GM10248 (cell line): ENCODE data around the gene CCDC107.

Source experiments
- CTCF ChIA-PET: fragments of 300-600 bp; sonication (Branson Sonifier 250); formaldehyde crosslinking; extraction: SDS; loops from one replicate; lab custom pipeline; 2021; ENCODE audit warnings: antibody characterized with exemption; lab: Yijun Ruan, JAX
- POLR2A ChIA-PET: fragments of 350-650 bp; sonication (Branson Sonifier 250); formaldehyde crosslinking; extraction: SDS; loops from one replicate; lab custom pipeline; 2020; ENCODE audit warnings: antibody characterized with exemption; lab: Yijun Ruan, JAX
- DNase-seq: peaks from one replicate; pipeline ENCODE4 v3.0.0; 2012; ENCODE audit errors: extremely low spot score
- TF ChIP-seq, protein P1 (sequence below): IDR thresholded peaks from 2 replicates; pipeline ENCODE4 v1.5.1; 2012; ENCODE audit warnings: mild to moderate bottlenecking, low read depth; ENCODE audit errors: extremely low read depth, missing control alignments, control extremely low read depth

CCDC107 gene

DNA sequence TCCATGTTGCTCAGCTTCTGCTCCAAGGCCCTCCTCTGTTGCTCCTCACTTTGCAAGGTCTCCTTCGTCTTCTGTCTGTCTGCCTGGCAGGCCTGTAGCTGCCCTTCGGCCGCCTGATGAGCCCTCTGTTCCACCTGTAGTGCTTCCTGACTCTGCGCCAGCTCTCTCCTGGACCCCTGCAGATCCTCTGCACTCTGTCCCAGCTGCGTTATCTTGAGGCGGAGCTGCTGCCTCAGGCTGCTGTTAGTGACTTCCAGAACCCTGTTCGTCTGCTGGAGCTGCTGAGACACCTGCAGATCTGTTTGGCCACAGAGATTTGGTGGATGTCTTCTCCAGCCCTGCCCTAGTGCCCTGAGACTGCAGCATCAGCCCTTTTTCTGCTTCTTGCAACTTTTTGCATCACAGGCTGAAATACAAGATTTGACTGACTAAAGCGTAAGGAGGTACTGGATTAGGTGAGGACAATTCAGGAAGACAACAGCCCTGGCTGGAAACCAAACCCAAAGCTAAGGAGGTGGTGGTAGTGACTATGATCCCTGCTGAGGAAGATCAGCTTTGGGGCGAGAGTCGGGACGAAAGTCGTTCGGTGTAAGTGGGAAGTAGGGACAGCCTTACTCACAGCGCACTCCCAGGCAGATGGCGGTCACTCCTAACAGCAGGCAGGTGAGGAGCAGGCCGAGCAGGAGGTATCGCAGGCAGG is 42.0 kb upstream of the CCDC107 start:
- ChIA-PET POLR2A (interaction anchor here (0.7 to 1.3 kb wide), 3 partner anchors 8 to 92 kb away, joined by 3 to 11 read pairs (median 3); no protein-coding TSS in a partner anchor), CTCF (interaction anchor here (1.1 to 11.5 kb wide), 8 partner anchors 11 to 54 kb away, joined by 3 to 97 read pairs (median 7); partner anchors contain the start of genes SIT1 and TESK1)
- TF ChIP-seq, protein P1, sequence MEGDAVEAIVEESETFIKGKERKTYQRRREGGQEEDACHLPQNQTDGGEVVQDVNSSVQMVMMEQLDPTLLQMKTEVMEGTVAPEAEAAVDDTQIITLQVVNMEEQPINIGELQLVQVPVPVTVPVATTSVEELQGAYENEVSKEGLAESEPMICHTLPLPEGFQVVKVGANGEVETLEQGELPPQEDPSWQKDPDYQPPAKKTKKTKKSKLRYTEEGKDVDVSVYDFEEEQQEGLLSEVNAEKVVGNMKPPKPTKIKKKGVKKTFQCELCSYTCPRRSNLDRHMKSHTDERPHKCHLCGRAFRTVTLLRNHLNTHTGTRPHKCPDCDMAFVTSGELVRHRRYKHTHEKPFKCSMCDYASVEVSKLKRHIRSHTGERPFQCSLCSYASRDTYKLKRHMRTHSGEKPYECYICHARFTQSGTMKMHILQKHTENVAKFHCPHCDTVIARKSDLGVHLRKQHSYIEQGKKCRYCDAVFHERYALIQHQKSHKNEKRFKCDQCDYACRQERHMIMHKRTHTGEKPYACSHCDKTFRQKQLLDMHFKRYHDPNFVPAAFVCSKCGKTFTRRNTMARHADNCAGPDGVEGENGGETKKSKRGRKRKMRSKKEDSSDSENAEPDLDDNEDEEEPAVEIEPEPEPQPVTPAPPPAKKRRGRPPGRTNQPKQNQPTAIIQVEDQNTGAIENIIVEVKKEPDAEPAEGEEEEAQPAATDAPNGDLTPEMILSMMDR: no peak
- no peak for DNase-seq

DNA sequence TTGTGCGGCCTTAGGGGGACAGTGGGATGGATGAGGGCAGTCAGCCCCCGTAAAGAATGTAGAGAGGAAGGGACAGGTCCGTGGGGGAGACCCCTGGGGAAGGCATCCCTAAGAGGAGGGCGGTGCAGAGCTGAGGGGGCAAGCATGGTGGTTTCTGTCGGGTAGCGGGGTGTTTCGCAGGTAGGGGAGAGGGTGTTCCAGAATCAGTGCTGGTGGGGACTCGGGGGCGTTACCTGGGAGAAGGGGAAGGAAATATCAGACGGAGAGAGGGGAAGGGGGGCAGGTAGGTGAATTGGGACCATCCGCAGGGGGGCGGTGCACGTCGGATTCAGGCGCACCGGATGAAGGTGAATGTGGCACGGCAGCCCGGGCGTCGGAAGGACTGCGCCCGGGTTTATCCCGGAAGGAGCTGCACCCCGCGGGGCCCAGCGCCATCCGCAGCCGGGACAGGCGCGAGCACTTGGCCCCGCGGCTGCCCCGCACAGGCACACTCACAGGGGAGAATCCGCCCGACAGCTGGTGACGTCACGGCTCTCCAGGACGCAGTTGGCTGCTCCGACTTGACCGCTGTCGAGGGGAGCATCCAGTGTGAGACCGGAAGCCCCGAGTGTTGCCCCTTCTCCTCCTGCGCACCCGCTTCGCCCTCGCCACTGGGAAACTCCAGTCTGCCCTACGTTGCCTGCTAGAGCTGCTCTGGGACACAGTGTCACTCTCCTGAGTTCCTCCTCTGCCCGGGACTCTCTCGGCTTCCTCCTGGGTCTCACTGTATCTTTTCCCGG is 41.2 kb upstream of the CCDC107 start:
- TF ChIP-seq, protein P1: peak; percentile 36
- peak; percentile 83 for DNase-seq
- ChIA-PET POLR2A (interaction anchor here (0.7 to 1.3 kb wide), 3 partner anchors 9 to 92 kb away, joined by 3 to 11 read pairs (median 3); no protein-coding TSS in a partner anchor), CTCF (interaction anchor here (0.6 to 11.5 kb wide), 10 partner anchors 9 to 500 kb away, joined by 3 to 97 read pairs (median 4); partner anchors contain the start of genes SIT1 and TESK1)

DNA sequence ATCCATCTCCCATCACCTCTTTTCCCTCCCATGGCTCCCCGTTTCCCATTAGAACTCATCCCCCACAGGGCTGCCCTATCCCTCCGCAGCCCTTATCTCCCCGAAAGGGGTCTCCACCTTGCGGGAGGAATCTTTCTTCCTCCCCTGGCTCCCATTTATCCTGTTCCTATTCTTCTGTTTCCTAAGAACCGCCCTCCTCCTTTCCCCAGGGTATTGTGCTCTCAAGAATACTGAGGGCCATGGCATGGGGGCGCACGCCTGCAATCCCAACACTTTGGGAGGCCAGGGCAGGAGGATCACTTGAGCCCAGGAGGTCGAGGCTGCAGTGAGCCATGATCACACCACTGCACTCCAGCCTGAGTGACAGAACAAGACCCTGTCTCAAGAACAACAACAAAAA is 40.5 kb upstream of the CCDC107 start:
- ChIA-PET POLR2A (interaction anchor here (1.3 kb wide), 1 partner anchor 10 kb away, joined by 3 read pairs; no protein-coding TSS in a partner anchor), CTCF (interaction anchor here (0.8 to 11.5 kb wide), 9 partner anchors 9 to 79 kb away, joined by 3 to 97 read pairs (median 5); partner anchors contain the start of genes SIT1 and TESK1)
- DNase-seq: no peak
- TF ChIP-seq, protein P1: no peak

DNA sequence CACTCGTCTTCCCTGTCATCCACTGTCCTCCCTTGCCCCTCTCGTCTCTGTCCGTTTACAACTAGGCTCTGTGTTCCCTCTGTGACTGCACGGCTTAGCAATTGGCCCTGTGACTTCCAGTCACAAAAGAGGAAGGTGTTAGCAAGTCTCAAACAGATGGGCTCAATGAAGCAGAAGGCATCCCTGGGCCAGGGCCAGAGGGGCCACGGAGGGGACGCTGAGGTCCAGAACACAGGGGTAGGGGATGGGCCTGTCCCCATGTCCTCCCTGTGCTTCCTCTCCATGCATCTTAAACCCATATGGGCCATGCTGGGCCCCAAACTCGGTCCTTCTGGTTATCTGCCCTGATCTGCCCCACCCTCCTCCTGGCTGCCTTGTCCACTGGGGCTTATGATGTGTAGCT is 39.8 kb upstream of the CCDC107 start, which contains the start of gene CD72:
Gene CD72, minus strand, starts transcription at position 89 of the 403 bp plus-strand sequence. CDS start 110 bp downstream, outside the sequence.
- CTCF ChIA-PET: interaction anchor here (1.0 to 11.5 kb wide), 6 partner anchors 8 to 78 kb away, joined by 3 to 97 read pairs (median 32); partner anchors contain the start of genes SIT1 and TESK1
- DNase-seq: peak; percentile 53

DNA sequence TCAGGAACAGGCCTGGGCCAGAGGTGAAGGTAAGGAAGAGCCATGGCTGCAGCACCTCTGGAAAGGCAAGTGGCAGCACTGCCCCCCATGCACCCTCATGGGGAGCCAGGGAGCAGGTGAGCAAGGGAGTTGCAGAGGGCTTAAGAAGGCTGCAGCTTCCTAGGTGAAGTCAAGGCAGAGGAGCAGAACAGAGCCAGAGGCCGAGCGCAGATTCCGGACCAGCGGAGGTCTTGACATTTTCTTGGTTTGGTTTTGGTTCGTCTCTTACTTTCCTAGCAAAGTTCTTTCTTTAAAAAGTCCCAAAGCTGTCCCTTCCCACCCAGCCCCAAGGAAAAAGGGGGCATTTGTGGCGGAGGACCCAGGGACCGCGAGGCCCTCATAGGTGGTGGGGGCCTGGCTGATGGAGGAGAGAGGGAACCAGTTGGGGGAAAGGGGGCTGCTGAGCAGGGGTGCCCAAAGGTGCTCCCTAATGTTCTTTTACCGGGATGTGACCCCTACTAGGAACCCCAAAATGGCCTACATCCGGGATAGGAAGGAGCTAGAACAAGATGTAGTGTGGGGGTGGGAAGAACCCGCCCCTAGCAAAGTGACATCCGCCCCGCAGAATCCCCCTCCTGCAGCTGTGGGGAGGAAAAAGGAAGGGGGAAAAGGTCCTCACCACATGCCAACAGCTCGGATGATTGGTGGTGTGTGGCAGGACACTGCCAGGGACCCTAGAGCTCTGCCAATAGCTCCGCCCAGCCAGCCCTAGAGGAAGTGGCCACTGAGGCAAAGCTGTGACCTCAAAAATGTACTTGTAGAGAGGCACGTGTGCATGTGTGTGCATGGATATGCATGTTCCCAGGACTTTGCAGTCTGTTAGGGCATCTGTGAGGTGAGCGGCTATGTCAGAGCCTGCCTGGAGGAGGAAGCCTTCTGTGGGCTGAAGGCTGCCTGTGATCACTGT is 39.0 kb upstream of the CCDC107 start:
- ChIA-PET POLR2A (interaction anchor here (0.5 to 0.6 kb wide), 2 partner anchors 505 to 1931 kb away, joined by 3 to 5 read pairs; no protein-coding TSS in a partner anchor), CTCF (interaction anchor here (1.0 to 11.5 kb wide), 11 partner anchors 9 to 985 kb away, joined by 3 to 97 read pairs (median 5); partner anchors contain the start of genes SIT1 and TESK1)
- TF ChIP-seq, protein P1: no peak
- peak; percentile 60 for DNase-seq

More for the DNA sequence above, 39.8 kb upstream of the CCDC107 start, which contains the start of gene CD72:
- POLR2A ChIA-PET: interaction anchor here (0.6 kb wide), 1 partner anchor 1931 kb away, joined by 3 read pairs; no protein-coding TSS in a partner anchor
- TF ChIP-seq, protein P1: no peak
